CD4-positive, alpha-beta memory T cell (primary cell): ENCODE measurements around the gene RBM22. TPM values are rescaled to one million over a fixed set of nuclear protein-coding genes. Genes with fewer than 3 reads are reported as not detected.

Source experiments
- CTCF ChIA-PET: fragments of 350-600 bp; sonication (Branson Sonifier 250); formaldehyde crosslinking; loops from one replicate; lab custom pipeline; 2021; ENCODE audit warnings: inconsistent platforms; ENCODE audit not compliant: partially characterized antibody; lab: Charles Lee
- POLR2A ChIA-PET: fragments of 350-600 bp; sonication (Branson Sonifier 250); formaldehyde crosslinking; loops from one replicate; lab custom pipeline; 2021; ENCODE audit not compliant: partially characterized antibody; lab: Charles Lee
- DNase-seq, 5 donors: peaks; one replicate each; pipeline versions ENCODE4 v3.0.0 to v3.0.0-alpha.2; 2020 to 2022; ENCODE audit warnings: mixed read lengths in 1 of 5
- H3K27ac ChIP-seq: one replicate; pipeline ENCODE4 v1.7.0; 2013; ENCODE audit warnings: low read depth, low read length
- H3K27me3 ChIP-seq: 2 replicates; pipeline ENCODE4 v1.7.0; 2013; ENCODE audit warnings: mild to moderate bottlenecking, low read length, moderate library complexity; ENCODE audit not compliant: insufficient read depth
- H3K36me3 ChIP-seq: 2 replicates; pipeline ENCODE4 v1.7.0; 2013; ENCODE audit warnings: mild to moderate bottlenecking, low read length, moderate library complexity; ENCODE audit not compliant: insufficient read depth
- H3K4me1 ChIP-seq: 2 replicates; pipeline ENCODE4 v1.7.0; 2013; ENCODE audit warnings: mild to moderate bottlenecking, low read length, moderate library complexity; ENCODE audit not compliant: insufficient read depth
- H3K4me3 ChIP-seq, 2 donors: one replicate each; pipeline ENCODE4 v1.7.0; 2013; ENCODE audit warnings: low read length in 2 of 2, mild to moderate bottlenecking in 1 of 2
- H3K9me3 ChIP-seq, 2 donors: one replicate each; pipeline ENCODE4 v1.7.0; 2013; ENCODE audit warnings: low read length in 2 of 2, control low read depth in 1 of 2; ENCODE audit not compliant: control insufficient read depth in 1 of 2
- H3K27ac Mint-ChIP-seq, 7 donors: one replicate each; pipeline ENCODE4 v1.8.0; 2020 to 2021; ENCODE audit warnings: mixed read lengths in 7 of 7, mild to moderate bottlenecking in 6 of 7, inconsistent platforms in 3 of 7, moderate library complexity in 3 of 7
- H3K27me3 Mint-ChIP-seq, 2 donors: one replicate each; pipeline ENCODE4 v1.8.0; 2020 to 2021; ENCODE audit warnings: mixed read lengths in 2 of 2
- H3K36me3 Mint-ChIP-seq, 2 donors: one replicate each; pipeline ENCODE4 v1.8.0; 2020 to 2021; ENCODE audit warnings: mixed read lengths in 2 of 2, inconsistent platforms in 1 of 2, mild to moderate bottlenecking in 1 of 2
- H3K4me1 Mint-ChIP-seq, 4 donors: one replicate each; pipeline ENCODE4 v1.8.0; 2020 to 2021; ENCODE audit warnings: mixed read lengths in 4 of 4, mild to moderate bottlenecking in 1 of 4
- H3K4me3 Mint-ChIP-seq, 8 donors: one replicate each; pipeline ENCODE4 v1.8.0; 2020 to 2021; ENCODE audit warnings: mixed read lengths in 8 of 8, mild to moderate bottlenecking in 7 of 8, moderate library complexity in 6 of 8, inconsistent platforms in 3 of 8
- H3K9me3 Mint-ChIP-seq, 8 donors: one replicate each; pipeline ENCODE4 v1.8.0; 2020 to 2021; ENCODE audit warnings: mixed read lengths in 8 of 8, mild to moderate bottlenecking in 5 of 8, inconsistent platforms in 3 of 8, moderate library complexity in 1 of 8
- intact Hi-C: fragments of 100-400 bp; cut with micrococcal nuclease; formaldehyde crosslinking; loops from one replicate; pipeline ENCODE4 v1.15.1; 2023
- polyA plus RNA-seq, 2 donors: library from polyadenylated mRNA; unstranded; fragments of 300-500 nt; fragmentation: Illumina TruSeq; gene quantifications; one replicate each; pipeline ENCODE4 v1.2.3, GENCODE V29; 2021
- total RNA-seq, 2 experiments: library from RNA; stranded (reverse); gene quantifications; one replicate each; pipeline ENCODE4 v1.2.3, GENCODE V29; 2021

The RBM22 gene
- total and polyA plus RNA-seq, 4 experiments from 2014 or later, result 52.4 to 91.2 (median 80.2) TPM

DNA sequence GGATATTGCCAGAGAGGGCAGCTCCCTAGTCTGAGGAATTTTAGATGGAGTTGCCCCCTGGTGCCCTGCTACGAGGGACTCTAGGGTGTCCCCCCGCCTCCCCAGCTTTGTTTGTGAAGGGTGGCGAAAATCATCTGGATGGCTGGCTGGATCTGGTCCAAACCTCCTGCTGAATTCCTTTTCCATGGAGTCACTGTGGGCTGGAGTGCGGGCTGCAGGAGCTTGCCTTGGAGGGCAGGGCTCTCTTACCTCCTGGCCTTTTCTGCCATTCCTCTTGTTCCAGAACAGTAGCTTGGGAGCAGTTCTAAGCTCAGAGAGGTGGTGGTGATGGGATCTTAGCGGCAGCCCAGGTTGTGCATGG lies 58.3 kb downstream of the RBM22 start:
- Histone ChIP-seq H3K36me3 (no peaks in the 10 kb centered on the region), H3K4me1 (no peaks in the 10 kb centered on the region), H3K27ac (no peak overlapping the region), H3K27me3 (no peaks in the 10 kb centered on the region), H3K4me3 (no peak overlapping the region), H3K9me3 (no peaks in the 10 kb centered on the region)
- DNase-seq, result no peak
- Mint-ChIP-seq H3K4me1 (no peaks in the 10 kb centered on the region), H3K27ac (no peak overlapping the region), H3K27me3 (peaks cover 7 to 9% of the 10 kb centered on the region in 2 donors), H3K36me3 (no peaks in the 10 kb centered on the region), H3K4me3 (peak overlapping the region in 1 of 8 donors; percentile 36), H3K9me3 (no peaks in the 10 kb centered on the region)
- ChIA-PET POLR2A (no interaction called here), CTCF (no interaction called here)
- intact Hi-C loops, result no loop called here

DNA sequence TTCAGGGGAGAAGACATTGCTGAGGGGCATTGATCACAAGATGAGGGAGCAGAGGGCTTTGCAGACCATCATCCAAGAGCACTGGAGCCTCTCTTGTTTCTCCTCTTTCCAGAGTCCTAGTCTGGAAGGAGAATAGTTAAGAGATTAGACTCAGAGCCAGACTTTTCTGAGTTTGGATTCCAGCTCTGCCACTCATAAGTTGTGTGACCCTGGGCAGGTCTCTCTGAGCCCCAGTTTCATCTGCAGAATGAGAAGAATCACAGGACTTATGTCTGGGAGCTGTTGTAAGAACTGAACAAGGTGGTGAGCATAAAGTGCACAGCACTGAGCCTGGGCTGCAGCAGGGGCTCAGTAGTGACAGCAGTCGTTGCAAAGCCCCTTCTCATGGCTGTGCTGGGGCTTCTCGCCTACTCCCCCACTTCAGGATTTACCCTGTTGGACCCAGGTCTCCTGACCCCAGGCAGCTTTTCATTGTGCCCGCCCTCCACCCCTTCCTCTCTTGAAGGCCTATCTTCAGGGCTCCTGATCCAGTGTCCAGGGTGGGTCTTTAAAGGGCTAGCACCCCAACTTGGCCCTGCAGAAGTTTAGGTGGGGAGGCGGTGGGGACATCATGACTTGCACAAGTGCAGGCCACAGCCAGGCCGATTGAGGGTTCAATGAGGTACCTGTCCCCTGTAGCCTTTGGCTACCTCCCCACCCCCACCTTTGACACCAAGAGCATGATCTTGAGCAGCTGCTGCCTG lies 58.9 kb downstream of the RBM22 start:
- Mint-ChIP-seq H3K4me1 (no peaks in the 10 kb centered on the region), H3K27ac (no peak overlapping the region), H3K4me3 (no peak overlapping the region), H3K36me3 (no peaks in the 10 kb centered on the region), H3K9me3 (no peaks in the 10 kb centered on the region), H3K27me3 (peaks cover 7 to 10% of the 10 kb centered on the region in 2 donors)
- Histone ChIP-seq H3K36me3 (no peaks in the 10 kb centered on the region), H3K4me1 (no peaks in the 10 kb centered on the region), H3K4me3 (no peak overlapping the region), H3K9me3 (no peaks in the 10 kb centered on the region), H3K27ac (no peak overlapping the region), H3K27me3 (no peaks in the 10 kb centered on the region)
- POLR2A ChIA-PET, result no interaction called here
- CTCF ChIA-PET, result no interaction called here
- DNase-seq, result no peak
- intact Hi-C loops, result no loop called here

DNA sequence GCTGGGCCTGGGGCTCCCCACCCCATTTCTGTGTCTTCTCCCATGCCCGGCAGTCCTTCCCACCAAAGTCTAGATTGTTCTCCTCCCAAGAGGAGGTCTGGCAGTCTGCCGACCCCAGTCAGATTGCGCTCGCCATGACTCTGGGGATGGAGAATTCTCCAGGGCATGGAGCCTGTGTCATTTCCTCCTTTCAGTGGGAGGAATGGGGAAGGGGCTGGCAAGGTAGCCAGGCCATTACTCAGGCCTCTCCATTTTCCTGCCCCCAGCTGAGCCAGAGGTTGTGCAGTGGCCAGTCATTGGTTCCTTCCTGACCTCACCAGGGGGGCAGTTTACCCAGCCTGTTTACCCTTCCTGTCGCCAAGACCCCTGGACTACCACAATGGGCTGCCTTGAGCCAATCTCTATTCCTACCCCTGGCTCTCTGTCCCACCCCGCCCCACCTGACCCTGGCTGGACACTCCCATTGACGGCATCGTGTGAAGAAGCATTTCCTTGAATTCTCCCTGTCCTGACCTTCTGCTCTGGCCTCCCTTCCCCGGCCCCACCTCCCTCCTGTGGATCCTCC lies 59.8 kb downstream of the RBM22 start:
- DNase-seq, result no peak
- no peaks in the 10 kb centered on the region for H3K4me1 ChIP-seq
- Mint-ChIP-seq H3K36me3 (no peaks in the 10 kb centered on the region), H3K4me3 (no peak overlapping the region), H3K27ac (no peak overlapping the region), H3K9me3 (no peaks in the 10 kb centered on the region), H3K4me1 (no peaks in the 10 kb centered on the region), H3K27me3 (peaks cover 7 to 12% of the 10 kb centered on the region in 2 donors)
- H3K36me3 ChIP-seq, result no peaks in the 10 kb centered on the region
- H3K9me3 ChIP-seq, result no peaks in the 10 kb centered on the region
- ChIA-PET POLR2A (no interaction called here), CTCF (no interaction called here)
- intact Hi-C loops, result no loop called here
- H3K27ac ChIP-seq, result no peak overlapping the region
- no peak overlapping the region for H3K4me3 ChIP-seq
- no peaks in the 10 kb centered on the region for H3K27me3 ChIP-seq

Other genes with a start within 250 kb of the RBM22 start
- gene NDST1, start 192.9 kb downstream of the RBM22 start, total RNA-seq, result under 1 TPM; 0.35 to 0.64 TPM
- gene NDST1, start 192.9 kb downstream of the RBM22 start, polyA plus RNA-seq, result under 1 TPM in 1 of 2 donors, not detected in 1; 0.29 TPM
- under 1 TPM in 1 of 2 experiments, not detected in 1; 0.06 TPM for gene SYNPO, start 60.4 kb downstream of the RBM22 start, total RNA-seq
- gene SYNPO, start 60.4 kb downstream of the RBM22 start, polyA plus RNA-seq, result not detected
- not detected for gene MYOZ3, start 39.8 kb downstream of the RBM22 start, total RNA-seq
- not detected for gene MYOZ3, start 39.8 kb downstream of the RBM22 start, polyA plus RNA-seq
- gene DCTN4, start 58.0 kb upstream of the RBM22 start, total RNA-seq, result 10 to 100 TPM; 45.5 to 46.0 TPM
- 1 to 10 TPM; 8.8 to 9.0 TPM for gene DCTN4, start 58.0 kb upstream of the RBM22 start, polyA plus RNA-seq
- gene SMIM3, start 77.7 kb upstream of the RBM22 start, total RNA-seq, result 1 to 10 TPM; 7.9 to 8.0 TPM
- gene SMIM3, start 77.7 kb upstream of the RBM22 start, polyA plus RNA-seq, result 10 to 100 TPM; 19.3 to 19.7 TPM
- 1 to 10 TPM; 3.9 to 4.7 TPM for gene IRGM, start 145.5 kb upstream of the RBM22 start, total RNA-seq
- 1 to 10 TPM; 1.5 to 3.9 TPM for gene IRGM, start 145.5 kb upstream of the RBM22 start, polyA plus RNA-seq
- 1 to 10 TPM; 1.0 to 1.2 TPM for gene ZNF300, start 203.9 kb upstream of the RBM22 start, total RNA-seq
- gene ZNF300, start 203.9 kb upstream of the RBM22 start, polyA plus RNA-seq, result 1 to 10 TPM in 1 of 2 donors, under 1 TPM in 1; 0.25 to 1.2 TPM